Measurements from ENCODE around the gene MBNL1.
"Not testable (repeated sequence)": the region's sequence is repeated elsewhere in the genome, so short reads cannot be mapped to it uniquely, and the experiment has no call there.

Gene MBNL1

GRCh38 chr3:152379415-152380042 is 110.8 kb downstream of the MBNL1 start:
- no peak for DNase-seq

GRCh38 chr3:152380043-152380442 is 111.3 kb downstream of the MBNL1 start:
- DNase-seq = no peak

GRCh38 chr3:152381881-152382295 is 113.2 kb downstream of the MBNL1 start:
- DNase-seq = no peak

GRCh38 chr3:152382312-152383135 is 113.8 kb downstream of the MBNL1 start:
- peak in 2 of 14 donors; percentile 11 to 35 for DNase-seq

GRCh38 chr3:152383136-152383606 is 114.4 kb downstream of the MBNL1 start:
- DNase-seq = peak in 1 of 14 donors; percentile 20

- DNase-seq = no peak
These were observed 115.7 kb downstream of the MBNL1 start for GRCh38 chr3:152384412-152384811.

- DNase-seq = no peak
These were observed 117.0 kb downstream of the MBNL1 start for GRCh38 chr3:152385761-152386160.

- no peak for DNase-seq
These were observed 117.5 kb downstream of the MBNL1 start for GRCh38 chr3:152386208-152386607.

- no peak for DNase-seq
These were observed 119.9 kb downstream of the MBNL1 start for GRCh38 chr3:152388631-152389030.

- DNase-seq = no peak
These were observed 120.7 kb downstream of the MBNL1 start for GRCh38 chr3:152389316-152389934.

GRCh38 chr3:152390647-152391046 is 121.9 kb downstream of the MBNL1 start:
- DNase-seq = no peak

GRCh38 chr3:152391671-152392070 is 122.9 kb downstream of the MBNL1 start:
- no peak for DNase-seq

- no peak for DNase-seq
These were observed 123.6 kb downstream of the MBNL1 start for GRCh38 chr3:152392272-152392880.

GRCh38 chr3:152394246-152394645 is 125.5 kb downstream of the MBNL1 start:
- no peak for DNase-seq

- DNase-seq = no peak
These were observed 127.0 kb downstream of the MBNL1 start for GRCh38 chr3:152395764-152396163.

- no peak for DNase-seq
These were observed 128.1 kb downstream of the MBNL1 start for GRCh38 chr3:152396867-152397266.

- DNase-seq = not testable (repeated sequence)
These were observed 128.6 kb downstream of the MBNL1 start for GRCh38 chr3:152397348-152397747.

- no peak for DNase-seq
These were observed 129.8 kb downstream of the MBNL1 start for GRCh38 chr3:152398495-152398894.

GRCh38 chr3:152399374-152399773 is 130.6 kb downstream of the MBNL1 start:
- DNase-seq = no peak

GRCh38 chr3:152400887-152401286 is 132.2 kb downstream of the MBNL1 start:
- no peak for DNase-seq

GRCh38 chr3:152402695-152403451 is 134.1 kb downstream of the MBNL1 start:
- DNase-seq = peak in 1 of 14 donors; percentile 3

GRCh38 chr3:152403632-152404066 is 134.9 kb downstream of the MBNL1 start:
- peak in 7 of 14 donors; percentile 23 to 39 (median 31) for DNase-seq
